ENCODE measurements around the gene ASCL5. TPM values are rescaled to one million over a fixed set of nuclear protein-coding genes. Genes with fewer than 3 reads are reported as not detected.

ASCL5 gene
- total RNA-seq, 1 experiment from 2014 or later = not detected

DNA sequence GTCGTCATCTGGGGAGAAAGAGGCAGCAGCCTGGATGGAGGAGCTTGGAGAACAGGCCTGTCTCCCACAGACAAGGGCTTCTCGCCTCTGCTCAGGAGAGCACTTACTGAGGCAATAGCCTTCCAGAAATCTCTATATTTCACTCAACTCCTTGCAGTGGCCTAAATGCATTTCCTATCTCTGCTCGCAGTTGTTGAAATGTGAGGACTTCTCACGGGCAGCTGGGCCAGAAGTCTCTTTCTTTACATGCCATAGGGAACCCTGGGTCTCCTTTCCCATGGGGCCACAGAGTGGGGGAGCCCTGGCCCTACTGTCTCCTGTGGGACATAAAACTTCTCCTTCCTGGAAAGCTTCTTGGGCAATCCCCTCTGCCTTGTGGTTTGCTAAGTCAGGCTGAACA lies 60.0 kb downstream of the ASCL5 start:
- CTCF ChIA-PET = no interaction called here
- TF ChIP-seq POLR2AphosphoS5 (IDR thresholded peaks at IDR 0.05; ENCODE audit: low read depth, low read length) = no peak
- no peak for TF ChIP-seq TCF7L2 (IDR thresholded peaks at IDR 0.05; ENCODE audit: low read depth, low read length)
- TF ChIP-seq, protein P1, sequence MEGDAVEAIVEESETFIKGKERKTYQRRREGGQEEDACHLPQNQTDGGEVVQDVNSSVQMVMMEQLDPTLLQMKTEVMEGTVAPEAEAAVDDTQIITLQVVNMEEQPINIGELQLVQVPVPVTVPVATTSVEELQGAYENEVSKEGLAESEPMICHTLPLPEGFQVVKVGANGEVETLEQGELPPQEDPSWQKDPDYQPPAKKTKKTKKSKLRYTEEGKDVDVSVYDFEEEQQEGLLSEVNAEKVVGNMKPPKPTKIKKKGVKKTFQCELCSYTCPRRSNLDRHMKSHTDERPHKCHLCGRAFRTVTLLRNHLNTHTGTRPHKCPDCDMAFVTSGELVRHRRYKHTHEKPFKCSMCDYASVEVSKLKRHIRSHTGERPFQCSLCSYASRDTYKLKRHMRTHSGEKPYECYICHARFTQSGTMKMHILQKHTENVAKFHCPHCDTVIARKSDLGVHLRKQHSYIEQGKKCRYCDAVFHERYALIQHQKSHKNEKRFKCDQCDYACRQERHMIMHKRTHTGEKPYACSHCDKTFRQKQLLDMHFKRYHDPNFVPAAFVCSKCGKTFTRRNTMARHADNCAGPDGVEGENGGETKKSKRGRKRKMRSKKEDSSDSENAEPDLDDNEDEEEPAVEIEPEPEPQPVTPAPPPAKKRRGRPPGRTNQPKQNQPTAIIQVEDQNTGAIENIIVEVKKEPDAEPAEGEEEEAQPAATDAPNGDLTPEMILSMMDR (IDR thresholded peaks at IDR 0.05) = no peak
- TF ChIP-seq, protein P2, sequence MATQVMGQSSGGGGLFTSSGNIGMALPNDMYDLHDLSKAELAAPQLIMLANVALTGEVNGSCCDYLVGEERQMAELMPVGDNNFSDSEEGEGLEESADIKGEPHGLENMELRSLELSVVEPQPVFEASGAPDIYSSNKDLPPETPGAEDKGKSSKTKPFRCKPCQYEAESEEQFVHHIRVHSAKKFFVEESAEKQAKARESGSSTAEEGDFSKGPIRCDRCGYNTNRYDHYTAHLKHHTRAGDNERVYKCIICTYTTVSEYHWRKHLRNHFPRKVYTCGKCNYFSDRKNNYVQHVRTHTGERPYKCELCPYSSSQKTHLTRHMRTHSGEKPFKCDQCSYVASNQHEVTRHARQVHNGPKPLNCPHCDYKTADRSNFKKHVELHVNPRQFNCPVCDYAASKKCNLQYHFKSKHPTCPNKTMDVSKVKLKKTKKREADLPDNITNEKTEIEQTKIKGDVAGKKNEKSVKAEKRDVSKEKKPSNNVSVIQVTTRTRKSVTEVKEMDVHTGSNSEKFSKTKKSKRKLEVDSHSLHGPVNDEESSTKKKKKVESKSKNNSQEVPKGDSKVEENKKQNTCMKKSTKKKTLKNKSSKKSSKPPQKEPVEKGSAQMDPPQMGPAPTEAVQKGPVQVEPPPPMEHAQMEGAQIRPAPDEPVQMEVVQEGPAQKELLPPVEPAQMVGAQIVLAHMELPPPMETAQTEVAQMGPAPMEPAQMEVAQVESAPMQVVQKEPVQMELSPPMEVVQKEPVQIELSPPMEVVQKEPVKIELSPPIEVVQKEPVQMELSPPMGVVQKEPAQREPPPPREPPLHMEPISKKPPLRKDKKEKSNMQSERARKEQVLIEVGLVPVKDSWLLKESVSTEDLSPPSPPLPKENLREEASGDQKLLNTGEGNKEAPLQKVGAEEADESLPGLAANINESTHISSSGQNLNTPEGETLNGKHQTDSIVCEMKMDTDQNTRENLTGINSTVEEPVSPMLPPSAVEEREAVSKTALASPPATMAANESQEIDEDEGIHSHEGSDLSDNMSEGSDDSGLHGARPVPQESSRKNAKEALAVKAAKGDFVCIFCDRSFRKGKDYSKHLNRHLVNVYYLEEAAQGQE (IDR thresholded peaks at IDR 0.05; ENCODE audit: insufficient read depth in 1 of 2, low read depth in 2 of 2, low read length in 1 of 2) = no peak
- TF ChIP-seq SIN3A (IDR thresholded peaks at IDR 0.05; ENCODE audit: borderline replicate concordance, insufficient read depth, low read depth, low read length) = no peak
- no TSS peak for BruUV-seq (replicated peaks)

DNA sequence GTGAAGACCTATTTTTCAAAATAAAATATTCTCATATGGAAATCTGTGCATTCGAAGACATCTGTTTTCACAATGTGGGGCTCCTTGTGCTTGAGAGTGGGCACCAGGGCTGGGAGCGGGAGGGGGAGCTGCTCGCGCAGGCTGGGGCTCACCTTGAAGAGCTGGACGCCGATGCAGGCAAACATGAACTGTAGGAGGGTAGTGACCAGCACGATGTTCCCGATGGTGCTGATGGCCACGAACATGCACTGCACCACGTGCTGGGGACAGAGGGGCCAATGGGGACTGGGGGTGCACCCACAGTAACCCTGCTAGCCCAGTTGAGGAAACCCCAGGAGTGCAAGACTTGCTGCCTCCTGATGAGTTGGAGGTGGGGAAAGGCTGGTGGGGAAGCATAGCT lies 61.3 kb downstream of the ASCL5 start:
- Histone ChIP-seq H3K4me3 (ENCODE audit: low read depth in 2 of 2, low read length in 2 of 2) (no peak overlapping the region), H3K4me1 (ENCODE audit: control insufficient read depth, insufficient read depth, low read length) (no peaks in the 10 kb centered on the region), H3K27ac (ENCODE audit: low read length) (no peak overlapping the region), H3K36me3 (ENCODE audit: control insufficient read depth, insufficient read depth, low read length) (no peaks in the 10 kb centered on the region), H3K27me3 (ENCODE audit: control insufficient read depth, insufficient read depth, low read length) (peaks cover 4% of the 10 kb centered on the region; the same call in 1 of the 2 replicates), H3K9me3 (ENCODE audit: control insufficient read depth, insufficient read depth, low read depth, low read length) (no peaks in the 10 kb centered on the region)
- no TSS peak for BruUV-seq (replicated peaks)
- ChIA-PET POLR2A (no interaction called here), CTCF (no interaction called here)
- in situ Hi-C loops (cut with HindIII; ENCODE audit: low pct_unique_long_range_greater_than_20kb, low sequenced_read_pairs) = no loop called here
- intact Hi-C loops (cut with micrococcal nuclease; ENCODE audit: unreplicated experiment) = no loop called here
- ATAC-seq = no peak
- no peak for DNase-seq (ENCODE audit: low read depth, low spot score)
- TF ChIP-seq SIN3A (IDR thresholded peaks at IDR 0.05; ENCODE audit: borderline replicate concordance, insufficient read depth, low read depth, low read length) (no peak), TCF7L2 (IDR thresholded peaks at IDR 0.05; ENCODE audit: low read depth, low read length) (no peak), POLR2AphosphoS5 (IDR thresholded peaks at IDR 0.05; ENCODE audit: low read depth, low read length) (no peak)
- TF ChIP-seq, protein P2 (IDR thresholded peaks at IDR 0.05; ENCODE audit: insufficient read depth in 1 of 2, low read depth in 2 of 2, low read length in 1 of 2) = no peak
- TF ChIP-seq, protein P1 (IDR thresholded peaks at IDR 0.05) = no peak

More for the DNA sequence above, 60.0 kb downstream of the ASCL5 start:
- Histone ChIP-seq H3K27ac (ENCODE audit: low read length) (no peak overlapping the region), H3K4me3 (ENCODE audit: low read depth in 2 of 2, low read length in 2 of 2) (no peak overlapping the region), H3K9me3 (ENCODE audit: control insufficient read depth, insufficient read depth, low read depth, low read length) (no peaks in the 10 kb centered on the region), H3K36me3 (ENCODE audit: control insufficient read depth, insufficient read depth, low read length) (no peaks in the 10 kb centered on the region), H3K27me3 (ENCODE audit: control insufficient read depth, insufficient read depth, low read length) (peaks cover 9% of the 10 kb centered on the region; the same call in 1 of the 2 replicates), H3K4me1 (ENCODE audit: control insufficient read depth, insufficient read depth, low read length) (no peaks in the 10 kb centered on the region)
- in situ Hi-C loops (cut with HindIII; ENCODE audit: low pct_unique_long_range_greater_than_20kb, low sequenced_read_pairs) (no loop called here), intact Hi-C loops (cut with micrococcal nuclease; ENCODE audit: unreplicated experiment) (no loop called here)
- no peak for ATAC-seq
- POLR2A ChIA-PET = no interaction called here
- DNase-seq (ENCODE audit: low read depth, low spot score) = no peak

All from Panc1 (cell line).